Body of pancreas (tissue), 4 donors: ENCODE results near the gene CDC42BPA. TPM values are rescaled to one million over a fixed set of nuclear protein-coding genes. Genes with fewer than 3 reads are reported as not detected.

Source experiments
- ATAC-seq: fragments of 150-250 bp; one replicate; pipeline ENCODE4 v1.9.1; 2016
- DNase-seq, 4 donors: peaks; one replicate each; pipeline ENCODE4 v3.0.0-alpha.2; 2019
- H3K27ac ChIP-seq, 4 donors: fragments of 200-600 bp; sonication (generic); 1 replicate in 3 of 4; 2 replicates in 1 of 4; pipeline versions ENCODE4 v1.5.1 to v1.6.1; 2016 to 2019; ENCODE audit warnings: mild to moderate bottlenecking in 1 of 4, mixed read lengths in 1 of 4, moderate library complexity in 1 of 4
- H3K27me3 ChIP-seq, 2 donors: fragments of 200-600 bp; sonication (generic); one replicate each; pipeline ENCODE4 v1.6.0; 2016; ENCODE audit warnings: mild to moderate bottlenecking in 1 of 2
- H3K36me3 ChIP-seq, 2 donors: fragments of 200-600 bp; sonication (generic); replicated peaks in 1 of 2; 2 replicates each; pipeline ENCODE4 v1.5.1; 2016; ENCODE audit warnings: low read depth in 2 of 2; ENCODE audit not compliant: insufficient read depth in 1 of 2
- H3K4me1 ChIP-seq: fragments of 200-600 bp; sonication (generic); one replicate; pipeline ENCODE4 v1.6.0; 2016
- H3K4me3 ChIP-seq, 2 donors: fragments of 200-600 bp; sonication (generic); 1 replicate in 1 of 2; 2 replicates in 1 of 2; pipeline ENCODE4 v1.5.1; 2016 to 2019
- H3K9me3 ChIP-seq, 3 donors: fragments of 200-600 bp; sonication (generic); 1 replicate in 2 of 3; 2 replicates in 1 of 3; pipeline ENCODE4 v1.5.1; 2016
- POLR2A ChIP-seq, 3 donors: fragments of 450-650 bp; IDR thresholded peaks; one replicate each; pipeline ENCODE4 v1.6.1; 2016; ENCODE audit warnings: antibody characterized with exemption in 3 of 3, mild to moderate bottlenecking in 2 of 3
- WGBS, 2 donors: methylation state at CpG; one replicate each; pipeline ENCODE4 v1.1.5; 2017; 5-methylcytosine and 5-hydroxymethylcytosine counted together
- intact Hi-C: fragments of 100-400 bp; cut with DNase I; formaldehyde crosslinking; loops from one replicate; pipeline ENCODE4 v1.15.1; 2023
- total RNA-seq, 2 donors: library from RNA; depleted of rRNA; stranded (reverse); fragments of >200 nt; gene quantifications; one replicate each; pipeline ENCODE4 v1.1.0, GENCODE V29; 2016
- TF ChIP-seq, protein P1 (sequence below), 7 experiments: fragments of 450-650 bp in 4 of 7; fragments of 200-600 bp in 3 of 7; sonication (generic) in 3 of 7; IDR thresholded peaks; one replicate each; pipeline ENCODE4 v1.5.1; 2016 to 2019; ENCODE audit warnings: antibody characterized with exemption in 7 of 7

Gene CDC42BPA
- total RNA-seq, 2 donors from 2014 or later = 35.9 to 37.6 TPM

DNA sequence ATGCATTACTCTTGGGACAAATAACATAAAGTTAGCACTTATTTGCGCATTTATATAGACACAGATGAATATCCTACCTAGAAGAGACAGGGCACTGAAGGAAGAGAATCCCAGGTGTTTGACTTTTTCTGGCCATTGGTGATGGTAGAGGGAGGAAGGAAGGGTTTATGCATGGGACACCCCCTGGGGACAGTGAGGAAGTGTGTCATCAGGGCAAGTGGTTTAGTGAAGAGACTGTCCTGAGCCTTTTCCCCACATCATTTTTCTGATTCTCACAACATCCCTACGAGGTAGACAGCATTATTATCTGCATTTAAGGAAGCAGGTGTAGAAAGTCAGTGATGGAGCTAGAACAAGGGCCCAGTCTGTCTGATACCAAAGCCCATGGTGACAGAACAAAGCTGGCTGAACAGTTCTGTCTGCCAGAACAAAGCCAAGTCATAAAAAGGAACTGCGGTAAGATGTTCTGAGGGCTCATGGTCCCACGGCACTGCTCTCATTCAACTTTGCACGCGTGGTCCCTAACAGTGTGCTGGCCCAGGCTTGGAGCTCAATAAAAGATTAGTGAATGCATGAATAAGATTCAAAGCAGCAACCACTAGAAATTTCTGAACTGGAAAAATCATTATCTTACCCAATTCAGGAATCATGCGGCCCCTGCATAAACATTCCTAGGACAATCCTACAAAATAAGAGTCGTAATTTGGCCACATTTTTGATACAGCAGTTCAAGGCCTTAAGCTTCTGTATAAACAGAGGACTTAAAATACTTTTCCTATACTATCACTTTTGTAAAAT, 12.2 kb upstream of the CDC42BPA start:
- no peaks in the 10 kb centered on the region for H3K27me3 ChIP-seq
- intact Hi-C loops = no loop called here
- H3K4me3 ChIP-seq = no peak overlapping the region
- no peaks in the 10 kb centered on the region for H3K36me3 ChIP-seq
- H3K9me3 ChIP-seq = no peaks in the 10 kb centered on the region
- ATAC-seq = no peak
- no peak for DNase-seq
- no peak overlapping the region for H3K27ac ChIP-seq
- H3K4me1 ChIP-seq = no peaks in the 10 kb centered on the region
- no peak for TF ChIP-seq POLR2A (IDR thresholded peaks at IDR 0.05)
- TF ChIP-seq, protein P1, sequence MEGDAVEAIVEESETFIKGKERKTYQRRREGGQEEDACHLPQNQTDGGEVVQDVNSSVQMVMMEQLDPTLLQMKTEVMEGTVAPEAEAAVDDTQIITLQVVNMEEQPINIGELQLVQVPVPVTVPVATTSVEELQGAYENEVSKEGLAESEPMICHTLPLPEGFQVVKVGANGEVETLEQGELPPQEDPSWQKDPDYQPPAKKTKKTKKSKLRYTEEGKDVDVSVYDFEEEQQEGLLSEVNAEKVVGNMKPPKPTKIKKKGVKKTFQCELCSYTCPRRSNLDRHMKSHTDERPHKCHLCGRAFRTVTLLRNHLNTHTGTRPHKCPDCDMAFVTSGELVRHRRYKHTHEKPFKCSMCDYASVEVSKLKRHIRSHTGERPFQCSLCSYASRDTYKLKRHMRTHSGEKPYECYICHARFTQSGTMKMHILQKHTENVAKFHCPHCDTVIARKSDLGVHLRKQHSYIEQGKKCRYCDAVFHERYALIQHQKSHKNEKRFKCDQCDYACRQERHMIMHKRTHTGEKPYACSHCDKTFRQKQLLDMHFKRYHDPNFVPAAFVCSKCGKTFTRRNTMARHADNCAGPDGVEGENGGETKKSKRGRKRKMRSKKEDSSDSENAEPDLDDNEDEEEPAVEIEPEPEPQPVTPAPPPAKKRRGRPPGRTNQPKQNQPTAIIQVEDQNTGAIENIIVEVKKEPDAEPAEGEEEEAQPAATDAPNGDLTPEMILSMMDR (IDR thresholded peaks at IDR 0.05) = no peak
- WGBS, 2 donors = 79 to 86% methylated on average over 8 of the region's 8 CpGs

DNA sequence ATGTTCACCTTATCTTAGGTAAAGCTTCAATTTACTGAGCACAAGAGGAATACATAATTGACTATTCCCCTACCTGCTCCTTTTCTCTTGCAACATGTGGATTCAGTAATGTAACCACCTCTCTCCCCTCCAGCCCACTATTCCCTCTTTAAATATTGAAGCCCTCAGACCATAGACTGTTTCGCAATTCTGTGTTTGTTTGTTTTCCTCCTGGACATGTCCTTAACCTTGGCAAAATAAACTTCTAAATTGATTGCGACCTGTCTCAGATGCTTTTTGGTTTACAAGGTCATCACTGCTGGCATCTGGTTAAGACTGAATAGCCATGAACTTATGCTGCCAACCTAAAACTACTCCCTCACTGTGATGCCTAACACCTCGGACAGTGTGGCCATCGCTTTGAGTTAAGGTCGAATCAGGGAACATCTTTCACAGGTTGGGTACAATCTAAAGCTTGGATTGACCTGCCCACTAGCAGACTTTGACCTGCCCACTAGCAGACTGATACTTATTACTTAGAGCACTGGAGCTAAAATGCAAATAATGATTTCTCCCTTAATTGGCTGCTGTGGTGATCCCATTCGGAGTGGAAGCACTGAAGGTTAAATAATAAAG, 10.2 kb upstream of the CDC42BPA start:
- DNase-seq (no peak), ATAC-seq (no peak)
- intact Hi-C loops = no loop called here
- no peak overlapping the region for H3K27ac ChIP-seq
- no peaks in the 10 kb centered on the region for H3K36me3 ChIP-seq
- H3K4me1 ChIP-seq = peaks cover 2% of the 10 kb centered on the region
- WGBS, 2 donors = 39 to 42% methylated on average over 6 of the region's 6 CpGs
- H3K9me3 ChIP-seq = no peaks in the 10 kb centered on the region
- no peak overlapping the region for H3K4me3 ChIP-seq
- H3K27me3 ChIP-seq = no peaks in the 10 kb centered on the region
- TF ChIP-seq, protein P1 (IDR thresholded peaks at IDR 0.05) = no peak
- no peak for TF ChIP-seq POLR2A (IDR thresholded peaks at IDR 0.05)

DNA sequence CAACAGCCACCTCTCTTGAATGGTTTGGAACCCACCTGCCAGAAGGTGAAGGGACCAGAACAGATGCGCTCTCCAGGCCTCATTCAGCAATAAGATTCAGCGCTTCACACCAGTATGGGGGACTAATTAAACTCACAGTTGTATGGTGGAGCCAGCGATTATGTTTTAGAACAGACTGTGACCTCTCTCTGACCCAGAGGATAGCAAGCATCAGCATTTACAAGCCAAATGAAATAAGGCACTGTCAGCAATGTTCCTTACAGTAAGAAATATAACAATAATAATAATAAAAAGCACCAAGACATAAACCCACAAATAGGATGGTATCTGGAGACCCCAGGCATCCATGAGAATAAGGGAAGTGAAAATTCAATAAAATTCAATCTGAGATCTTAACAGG, 6.9 kb upstream of the CDC42BPA start:
- no peak overlapping the region for H3K27ac ChIP-seq
- 91 to 93% methylated on average over 3 of the region's 3 CpGs for WGBS, 2 donors
- no peak for DNase-seq
- H3K27me3 ChIP-seq = no peaks in the 10 kb centered on the region
- H3K4me1 ChIP-seq = peaks cover 34% of the 10 kb centered on the region
- no peaks in the 10 kb centered on the region for H3K9me3 ChIP-seq
- intact Hi-C loops = no loop called here
- ATAC-seq = no peak
- TF ChIP-seq, protein P1 (IDR thresholded peaks at IDR 0.05) = no peak
- H3K4me3 ChIP-seq = no peak overlapping the region
- H3K36me3 ChIP-seq = no peaks in the 10 kb centered on the region

DNA sequence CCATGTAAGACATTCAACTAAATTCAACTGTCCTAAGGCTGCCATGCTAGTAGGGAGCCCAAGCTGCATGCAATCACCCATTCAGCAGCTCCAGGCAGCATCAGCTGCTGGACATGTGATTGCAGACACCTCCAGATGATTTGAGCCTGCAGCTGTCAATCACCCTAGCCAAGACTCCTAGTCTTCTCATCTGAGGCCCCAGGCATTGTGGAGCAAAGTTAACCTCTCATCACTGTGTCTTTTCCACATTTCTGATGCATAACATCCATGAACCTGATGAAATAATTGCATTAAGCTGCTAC, 5.6 kb upstream of the CDC42BPA start:
- H3K4me3 ChIP-seq = no peak overlapping the region
- intact Hi-C loops = no loop called here
- TF ChIP-seq, protein P1 (IDR thresholded peaks at IDR 0.05) = no peak
- no peak for TF ChIP-seq POLR2A (IDR thresholded peaks at IDR 0.05)

More for the DNA sequence above, 5.6 kb upstream of the CDC42BPA start:
- ATAC-seq = no peak
- no peaks in the 10 kb centered on the region for H3K9me3 ChIP-seq
- H3K27me3 ChIP-seq = no peaks in the 10 kb centered on the region
- DNase-seq = no peak
- no peaks in the 10 kb centered on the region for H3K36me3 ChIP-seq
- H3K4me1 ChIP-seq = peaks cover 47% of the 10 kb centered on the region
- no peak overlapping the region for H3K27ac ChIP-seq
